ENCODE measurements around the gene TMEM225B. TPM values are rescaled to one million over a fixed set of nuclear protein-coding genes. Genes with fewer than 3 reads are reported as not detected.

The TMEM225B gene
- total RNA-seq, 1 experiment from 2014 or later = not detected

DNA sequence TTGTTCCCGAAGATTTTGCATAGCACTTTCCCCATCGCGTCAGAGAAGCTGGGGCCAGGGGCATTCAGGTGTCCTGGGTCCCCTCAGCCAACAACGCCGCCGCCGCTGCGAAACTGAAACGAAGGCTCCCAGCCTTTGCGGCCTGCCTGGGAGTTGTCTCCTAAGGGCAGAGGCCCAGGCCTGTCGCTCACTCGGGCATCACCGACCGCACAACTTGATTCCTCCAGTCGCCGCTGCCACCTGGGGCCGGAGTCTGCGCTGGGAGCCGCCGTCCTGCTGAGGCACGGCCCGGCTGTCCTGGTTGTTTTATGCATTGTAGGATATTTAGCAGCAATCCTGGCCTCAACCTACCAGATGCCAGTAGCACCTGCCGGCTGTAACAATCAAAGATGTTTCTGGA is 40.7 kb downstream of the TMEM225B start:
- peaks cover 6% of the 10 kb centered on the region; the same call in 1 of the 2 replicates for H3K4me1 ChIP-seq (ENCODE audit: insufficient read depth, low read length)
- H3K4me3 ChIP-seq (ENCODE audit: low read length) = no peak overlapping the region
- ChIA-PET POLR2A (ENCODE audit: unreplicated experiment) (no interaction called here), CTCF (no interaction called here)
- BruUV-seq (replicated peaks) = no TSS peak
- ATAC-seq (no peak), DNase-seq (no peak)
- H3K9me2 ChIP-seq (replicated peaks; ENCODE audit: low read length) = no peaks in the 10 kb centered on the region
- no peak overlapping the region for H3K27ac ChIP-seq (ENCODE audit: low read length)
- no peak for TF ChIP-seq EZH2 (IDR thresholded peaks at IDR 0.05; ENCODE audit: low read length, unreplicated experiment)
- TF ChIP-seq EZH2phosphoT487 (IDR thresholded peaks at IDR 0.05; ENCODE audit: borderline replicate concordance, low read length) = no peak
- TF ChIP-seq CTCF (conservative IDR thresholded peaks at IDR 0.05; ENCODE audit: low read depth, low read length) = no peak
- H3F3A ChIP-seq (ENCODE audit: low read length, unreplicated experiment) = no peaks in the 10 kb centered on the region
- no peak overlapping the region for H3K9ac ChIP-seq (ENCODE audit: low read length)
- no peaks in the 10 kb centered on the region for H3K9me3 ChIP-seq (ENCODE audit: low read length)
- no peaks in the 10 kb centered on the region for H4K20me1 ChIP-seq (ENCODE audit: low read length)
- intact Hi-C loops (cut with micrococcal nuclease) = no loop called here
- no peaks in the 10 kb centered on the region for H3K79me2 ChIP-seq (ENCODE audit: low read length)
- no peaks in the 10 kb centered on the region for H3K36me3 ChIP-seq (ENCODE audit: low read depth, low read length)
- H2AFZ ChIP-seq (ENCODE audit: low read length) = no peak overlapping the region
- no peaks in the 10 kb centered on the region for H3K27me3 ChIP-seq (ENCODE audit: low read length)
- no peak overlapping the region for H3K4me2 ChIP-seq (ENCODE audit: low read length)

DNA sequence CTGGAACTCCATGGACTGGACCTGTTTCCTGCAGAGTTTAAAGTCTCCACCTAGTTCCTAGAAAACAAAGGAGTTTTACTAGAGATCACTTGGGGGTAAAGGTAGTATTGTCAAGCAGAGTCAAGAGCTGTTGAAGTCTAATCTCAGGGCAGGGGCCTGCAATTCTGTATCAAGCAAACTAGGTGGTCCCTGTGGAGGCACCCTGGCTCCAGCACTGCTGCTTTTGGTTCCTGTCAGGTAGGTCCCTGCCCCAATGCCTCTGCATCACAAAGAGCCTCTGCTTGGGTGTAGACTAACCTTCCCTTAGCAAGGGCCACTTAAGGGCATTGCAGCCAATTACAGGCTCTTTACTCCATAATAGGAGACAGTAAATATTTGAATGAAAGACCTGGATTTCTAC is 41.2 kb downstream of the TMEM225B start:
- ChIA-PET CTCF (no interaction called here), POLR2A (ENCODE audit: unreplicated experiment) (no interaction called here)
- no peak for DNase-seq

DNA sequence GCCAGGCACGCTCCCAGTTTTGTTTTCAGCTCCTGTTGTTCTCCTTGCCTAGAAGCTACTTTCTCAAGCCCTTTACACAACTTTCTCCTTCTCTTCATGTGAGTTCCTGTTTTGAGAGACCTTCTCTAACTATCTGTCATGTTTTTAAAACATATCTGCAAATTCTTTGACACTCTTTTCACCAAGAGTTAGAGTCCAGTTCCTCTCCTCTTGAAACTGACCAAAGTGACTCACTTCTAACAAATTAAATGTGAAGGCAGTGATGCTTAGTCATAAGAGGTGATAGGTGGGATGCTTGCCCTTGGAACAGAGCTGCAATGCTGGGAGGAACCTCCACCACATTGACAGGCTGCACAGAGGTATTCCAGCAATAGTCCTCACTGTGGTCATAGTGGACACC is 44.0 kb downstream of the TMEM225B start:
- DNase-seq = no peak
- POLR2A ChIA-PET (ENCODE audit: unreplicated experiment) = no interaction called here

More for the DNA sequence above, 41.2 kb downstream of the TMEM225B start:
- intact Hi-C loops (cut with micrococcal nuclease) = no loop called here
- Histone ChIP-seq H3K4me1 (ENCODE audit: insufficient read depth, low read length) (peaks cover 6% of the 10 kb centered on the region), H3K9me2 (replicated peaks; ENCODE audit: low read length) (no peaks in the 10 kb centered on the region), H3K36me3 (ENCODE audit: low read depth, low read length) (no peaks in the 10 kb centered on the region), H3K4me2 (ENCODE audit: low read length) (no peak overlapping the region), H3K27me3 (ENCODE audit: low read length) (no peaks in the 10 kb centered on the region), H3F3A (ENCODE audit: low read length, unreplicated experiment) (no peaks in the 10 kb centered on the region), H3K9me3 (ENCODE audit: low read length) (no peaks in the 10 kb centered on the region), H2AFZ (ENCODE audit: low read length) (no peak overlapping the region), H3K9ac (ENCODE audit: low read length) (no peak overlapping the region), H3K27ac (ENCODE audit: low read length) (no peak overlapping the region), H3K79me2 (ENCODE audit: low read length) (no peaks in the 10 kb centered on the region), H3K4me3 (ENCODE audit: low read length) (no peak overlapping the region), H4K20me1 (ENCODE audit: low read length) (no peaks in the 10 kb centered on the region)
- no TSS peak for BruUV-seq (replicated peaks)
- ATAC-seq = no peak
- TF ChIP-seq EZH2 (IDR thresholded peaks at IDR 0.05; ENCODE audit: low read length, unreplicated experiment) (no peak), EZH2phosphoT487 (IDR thresholded peaks at IDR 0.05; ENCODE audit: borderline replicate concordance, low read length) (no peak), CTCF (conservative IDR thresholded peaks at IDR 0.05; ENCODE audit: low read depth, low read length) (no peak)

More for the DNA sequence above, 44.0 kb downstream of the TMEM225B start:
- CTCF ChIA-PET = no interaction called here
- Histone ChIP-seq H3K4me1 (ENCODE audit: insufficient read depth, low read length) (peaks cover 5% of the 10 kb centered on the region), H3K9me2 (replicated peaks; ENCODE audit: low read length) (no peaks in the 10 kb centered on the region), H3K4me3 (ENCODE audit: low read length) (no peak overlapping the region), H3K9ac (ENCODE audit: low read length) (no peak overlapping the region), H2AFZ (ENCODE audit: low read length) (no peak overlapping the region), H3K9me3 (ENCODE audit: low read length) (no peaks in the 10 kb centered on the region), H3K4me2 (ENCODE audit: low read length) (no peak overlapping the region), H4K20me1 (ENCODE audit: low read length) (no peaks in the 10 kb centered on the region), H3K79me2 (ENCODE audit: low read length) (no peaks in the 10 kb centered on the region), H3K36me3 (ENCODE audit: low read depth, low read length) (no peaks in the 10 kb centered on the region), H3K27ac (ENCODE audit: low read length) (no peak overlapping the region), H3K27me3 (ENCODE audit: low read length) (no peaks in the 10 kb centered on the region), H3F3A (ENCODE audit: low read length, unreplicated experiment) (no peaks in the 10 kb centered on the region)
- intact Hi-C loops (cut with micrococcal nuclease) = no loop called here
- TF ChIP-seq CTCF (conservative IDR thresholded peaks at IDR 0.05; ENCODE audit: low read depth, low read length) = no peak
- no peak for TF ChIP-seq EZH2phosphoT487 (IDR thresholded peaks at IDR 0.05; ENCODE audit: borderline replicate concordance, low read length)
- no peak for TF ChIP-seq EZH2 (IDR thresholded peaks at IDR 0.05; ENCODE audit: low read length, unreplicated experiment)
- no TSS peak for BruUV-seq (replicated peaks)
- ATAC-seq = peak; percentile 40; the same call in 1 of the 2 replicates

Measured in PC-3 (cell line).